Measurements from ENCODE around the gene AKAP3. TPM values are rescaled to one million over a fixed set of nuclear protein-coding genes. Genes with fewer than 3 reads are reported as not detected.

The AKAP3 gene
- total RNA-seq, 4 donors from 2014 or later, result 0.79 to 1.6 (median 1.3) TPM; not detected in 1

DNA sequence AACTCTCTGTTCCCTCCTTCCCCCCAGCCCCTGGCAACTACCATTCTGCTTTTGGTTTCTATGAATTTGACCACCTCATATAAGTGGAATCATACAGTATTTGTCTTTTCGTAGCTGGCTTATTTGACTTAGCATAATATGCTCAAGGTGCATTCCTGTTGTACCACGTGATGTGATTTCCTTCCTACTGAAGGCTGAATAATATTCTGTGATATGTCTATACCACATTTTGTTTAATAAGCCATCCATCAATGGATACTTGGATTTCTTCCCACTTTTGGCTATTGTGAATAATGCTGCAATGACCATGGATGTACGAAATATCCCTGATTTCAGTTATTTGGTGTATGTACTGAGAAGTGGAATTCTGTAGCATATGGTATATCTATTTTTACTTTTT is 16.4 kb upstream of the AKAP3 start:
- H3K4me3 ChIP-seq, result no peak overlapping the region
- no peaks in the 10 kb centered on the region for H3K27me3 ChIP-seq
- DNase-seq, result no peak
- intact Hi-C loops (cut with DNase I; ENCODE audit: low total_unique reads), result no loop called here
- no peaks in the 10 kb centered on the region for H3K9me3 ChIP-seq
- TF ChIP-seq, protein P1, sequence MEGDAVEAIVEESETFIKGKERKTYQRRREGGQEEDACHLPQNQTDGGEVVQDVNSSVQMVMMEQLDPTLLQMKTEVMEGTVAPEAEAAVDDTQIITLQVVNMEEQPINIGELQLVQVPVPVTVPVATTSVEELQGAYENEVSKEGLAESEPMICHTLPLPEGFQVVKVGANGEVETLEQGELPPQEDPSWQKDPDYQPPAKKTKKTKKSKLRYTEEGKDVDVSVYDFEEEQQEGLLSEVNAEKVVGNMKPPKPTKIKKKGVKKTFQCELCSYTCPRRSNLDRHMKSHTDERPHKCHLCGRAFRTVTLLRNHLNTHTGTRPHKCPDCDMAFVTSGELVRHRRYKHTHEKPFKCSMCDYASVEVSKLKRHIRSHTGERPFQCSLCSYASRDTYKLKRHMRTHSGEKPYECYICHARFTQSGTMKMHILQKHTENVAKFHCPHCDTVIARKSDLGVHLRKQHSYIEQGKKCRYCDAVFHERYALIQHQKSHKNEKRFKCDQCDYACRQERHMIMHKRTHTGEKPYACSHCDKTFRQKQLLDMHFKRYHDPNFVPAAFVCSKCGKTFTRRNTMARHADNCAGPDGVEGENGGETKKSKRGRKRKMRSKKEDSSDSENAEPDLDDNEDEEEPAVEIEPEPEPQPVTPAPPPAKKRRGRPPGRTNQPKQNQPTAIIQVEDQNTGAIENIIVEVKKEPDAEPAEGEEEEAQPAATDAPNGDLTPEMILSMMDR (IDR thresholded peaks at IDR 0.05), result no peak
- TF ChIP-seq POLR2A (IDR thresholded peaks at IDR 0.05), result no peak
- H3K4me1 ChIP-seq, result no peaks in the 10 kb centered on the region
- H3K36me3 ChIP-seq, result no peaks in the 10 kb centered on the region
- H3K27ac ChIP-seq, result no peak overlapping the region

DNA sequence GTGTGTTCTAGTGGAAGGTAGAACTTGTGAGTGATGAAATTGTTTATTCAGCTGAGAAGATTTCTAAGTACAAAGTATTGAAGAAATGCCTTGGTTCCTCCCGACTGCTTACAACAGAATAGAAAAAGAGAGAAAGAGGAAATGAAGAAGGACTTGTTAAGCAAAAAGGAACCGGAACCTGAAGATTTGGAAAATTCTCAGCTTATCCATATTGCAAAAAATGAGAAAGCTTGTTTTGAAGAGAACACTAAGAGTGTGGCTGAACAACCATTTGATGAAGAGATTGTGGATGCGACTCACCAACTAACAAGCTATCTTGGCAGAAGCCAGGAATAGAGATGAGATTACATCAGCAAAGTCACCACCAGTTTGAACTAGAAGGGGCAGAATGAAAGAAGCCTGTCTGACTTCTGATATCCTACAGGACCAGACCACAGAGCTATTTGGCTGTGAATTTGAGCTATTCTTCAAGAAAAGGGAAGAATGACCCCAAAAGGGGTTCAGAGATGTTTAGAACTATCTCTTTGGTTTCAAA is 15.2 kb upstream of the AKAP3 start:
- Histone ChIP-seq H3K4me1 (no peaks in the 10 kb centered on the region), H3K4me3 (no peak overlapping the region), H3K9me3 (no peaks in the 10 kb centered on the region), H3K27me3 (no peaks in the 10 kb centered on the region), H3K27ac (no peak overlapping the region), H3K36me3 (no peaks in the 10 kb centered on the region)
- DNase-seq, result no peak
- intact Hi-C loops (cut with DNase I; ENCODE audit: low total_unique reads), result no loop called here
- TF ChIP-seq, protein P1 (IDR thresholded peaks at IDR 0.05), result no peak
- no peak for TF ChIP-seq POLR2A (IDR thresholded peaks at IDR 0.05)

DNA sequence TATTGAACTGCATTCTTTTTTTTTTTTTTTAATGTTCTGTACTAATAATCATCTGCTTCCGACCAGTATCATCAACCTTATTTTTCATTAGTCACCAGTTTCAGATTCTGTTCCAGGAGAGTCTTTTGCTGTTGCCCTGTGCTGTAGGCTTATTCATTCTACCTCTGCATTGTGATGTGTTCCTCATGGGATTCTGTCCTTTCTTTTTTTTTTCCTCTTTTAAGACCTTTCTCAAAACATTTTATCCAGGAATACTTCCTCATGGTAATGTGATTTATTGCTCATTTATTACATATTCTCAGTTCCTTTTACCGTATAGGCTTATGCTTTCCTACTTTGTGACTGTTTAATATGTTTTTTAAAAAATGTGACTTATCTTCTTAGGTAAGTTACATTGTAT is 4.8 kb upstream of the AKAP3 start:
- intact Hi-C loops (cut with DNase I; ENCODE audit: low total_unique reads), result no loop called here
- H3K36me3 ChIP-seq, result no peaks in the 10 kb centered on the region
- peaks cover 0 to 7% of the 10 kb centered on the region in 2 donors for H3K4me1 ChIP-seq
- no peak overlapping the region for H3K4me3 ChIP-seq
- H3K9me3 ChIP-seq, result no peaks in the 10 kb centered on the region
- DNase-seq, result no peak
- H3K27me3 ChIP-seq, result no peaks in the 10 kb centered on the region
- no peak overlapping the region for H3K27ac ChIP-seq
- no peak for TF ChIP-seq POLR2A (IDR thresholded peaks at IDR 0.05)
- TF ChIP-seq, protein P1 (IDR thresholded peaks at IDR 0.05), result no peak

DNA sequence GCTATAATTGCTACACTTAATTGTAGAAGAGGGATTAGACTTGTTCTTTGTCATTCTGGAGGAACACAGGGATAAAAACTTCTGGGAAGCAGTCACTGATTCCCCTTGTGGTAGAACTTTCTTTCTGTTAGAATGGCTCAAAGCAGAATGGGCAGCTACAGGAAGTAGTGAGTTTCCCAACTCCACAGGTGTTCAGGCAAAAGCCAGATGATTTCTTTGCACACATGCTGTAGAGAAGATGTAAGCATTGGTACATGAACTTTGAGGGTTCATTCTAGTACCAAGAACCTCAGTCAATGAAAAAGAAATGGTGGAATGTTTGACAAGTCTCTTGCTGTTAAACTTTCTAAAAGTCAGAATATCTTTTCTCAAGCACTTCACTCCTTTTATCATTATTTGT is 4.4 kb upstream of the AKAP3 start:
- intact Hi-C loops (cut with DNase I; ENCODE audit: low total_unique reads), result no loop called here
- H3K4me1 ChIP-seq, result peaks cover 0 to 7% of the 10 kb centered on the region in 2 donors
- no peak overlapping the region for H3K27ac ChIP-seq
- no peaks in the 10 kb centered on the region for H3K27me3 ChIP-seq
- no peak overlapping the region for H3K4me3 ChIP-seq
- TF ChIP-seq, protein P1 (IDR thresholded peaks at IDR 0.05), result no peak
- TF ChIP-seq POLR2A (IDR thresholded peaks at IDR 0.05), result no peak
- DNase-seq, result no peak
- no peaks in the 10 kb centered on the region for H3K9me3 ChIP-seq
- no peaks in the 10 kb centered on the region for H3K36me3 ChIP-seq

DNA sequence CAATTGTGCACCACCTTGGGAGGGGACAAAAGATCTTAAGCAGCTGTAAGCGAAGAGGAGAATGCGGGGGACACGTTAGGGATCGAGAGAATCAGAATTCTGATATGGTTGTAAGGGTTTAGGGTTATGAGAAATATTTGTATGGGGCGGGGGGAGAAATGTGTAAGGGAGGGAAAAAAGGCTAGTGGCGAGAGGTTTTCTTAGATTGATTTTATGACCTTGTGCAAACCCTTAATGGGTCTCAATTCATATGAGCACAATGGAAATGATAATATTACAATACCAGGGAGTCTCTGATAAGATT is 459 bp upstream of the AKAP3 start:
- intact Hi-C loops (cut with DNase I; ENCODE audit: low total_unique reads), result no loop called here
- Histone ChIP-seq H3K27me3 (no peaks in the 10 kb centered on the region), H3K36me3 (no peaks in the 10 kb centered on the region), H3K4me1 (peaks cover 0 to 7% of the 10 kb centered on the region in 2 donors), H3K4me3 (peak overlapping the region; percentile 64 to 68), H3K9me3 (no peaks in the 10 kb centered on the region), H3K27ac (peak overlapping the region; percentile 86 to 91)
- no peak for DNase-seq
- TF ChIP-seq POLR2A (IDR thresholded peaks at IDR 0.05), result no peak
- TF ChIP-seq, protein P1 (IDR thresholded peaks at IDR 0.05), result no peak

Data from uterus (tissue), 4 donors.